C4-2B (cell line): Measurements from ENCODE around the gene FOCAD.

Experiments used
- ZFX ChIP-seq: fragments of 450-650 bp; IDR thresholded peaks from 2 replicates; pipeline ENCODE4 v1.6.1; 2017
- TF ChIP-seq, protein P1 (sequence below): fragments of 450-650 bp; conservative IDR thresholded peaks from 2 replicates; pipeline ENCODE4 v1.5.1; 2017; ENCODE audit warnings: mild to moderate bottlenecking

DNA sequence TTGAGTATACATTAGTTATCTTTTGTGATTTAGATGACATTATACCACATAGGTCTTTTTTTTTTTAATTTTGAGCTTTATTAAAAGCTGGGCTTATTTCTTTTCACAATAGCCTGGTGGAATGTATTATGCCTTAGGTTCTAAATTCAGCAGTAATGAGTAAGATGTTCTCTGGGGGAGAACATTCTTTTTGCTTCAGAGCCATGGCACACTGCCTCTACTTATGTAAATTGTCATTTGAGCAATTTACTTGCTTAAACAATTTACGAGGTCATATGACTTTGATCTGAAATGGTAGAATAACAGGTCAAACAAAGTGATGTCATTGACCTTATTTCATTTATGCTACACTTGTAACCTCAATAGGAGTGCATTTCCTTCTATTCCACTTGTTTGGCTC lies 154.2 kb downstream of the FOCAD start:
- TF ChIP-seq, protein P1, sequence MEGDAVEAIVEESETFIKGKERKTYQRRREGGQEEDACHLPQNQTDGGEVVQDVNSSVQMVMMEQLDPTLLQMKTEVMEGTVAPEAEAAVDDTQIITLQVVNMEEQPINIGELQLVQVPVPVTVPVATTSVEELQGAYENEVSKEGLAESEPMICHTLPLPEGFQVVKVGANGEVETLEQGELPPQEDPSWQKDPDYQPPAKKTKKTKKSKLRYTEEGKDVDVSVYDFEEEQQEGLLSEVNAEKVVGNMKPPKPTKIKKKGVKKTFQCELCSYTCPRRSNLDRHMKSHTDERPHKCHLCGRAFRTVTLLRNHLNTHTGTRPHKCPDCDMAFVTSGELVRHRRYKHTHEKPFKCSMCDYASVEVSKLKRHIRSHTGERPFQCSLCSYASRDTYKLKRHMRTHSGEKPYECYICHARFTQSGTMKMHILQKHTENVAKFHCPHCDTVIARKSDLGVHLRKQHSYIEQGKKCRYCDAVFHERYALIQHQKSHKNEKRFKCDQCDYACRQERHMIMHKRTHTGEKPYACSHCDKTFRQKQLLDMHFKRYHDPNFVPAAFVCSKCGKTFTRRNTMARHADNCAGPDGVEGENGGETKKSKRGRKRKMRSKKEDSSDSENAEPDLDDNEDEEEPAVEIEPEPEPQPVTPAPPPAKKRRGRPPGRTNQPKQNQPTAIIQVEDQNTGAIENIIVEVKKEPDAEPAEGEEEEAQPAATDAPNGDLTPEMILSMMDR, result no peak
- TF ChIP-seq ZFX, result no peak
